ENCODE data around the gene PCDHB7.
"Not testable (repeated sequence)": the region's sequence is repeated elsewhere in the genome, so short reads cannot be mapped to it uniquely, and the experiment has no call there.

Gene PCDHB7

GRCh38 chr5:141172381-141173204 is at the start of gene PCDHB7:
TSS of gene PCDHB7 (plus strand) at chr5:141172644. CDS start at chr5:141172836, 192 bp downstream.
- no peak for DNase-seq (ENCODE audit: low read depth in 2 of 2)

GRCh38 chr5:141123396-141124135 is 48.9 kb upstream of the PCDHB7 start:
- DNase-seq (ENCODE audit: low read depth in 2 of 2) = not testable (repeated sequence)

GRCh38 chr5:141127305-141127704 is 45.1 kb upstream of the PCDHB7 start:
- DNase-seq (ENCODE audit: low read depth in 2 of 2) = no peak

- DNase-seq (ENCODE audit: low read depth in 2 of 2) = no peak
These were observed 37.3 kb upstream of the PCDHB7 start, which contains the start of gene PCDHB5 for GRCh38 chr5:141135030-141135717. TSS of gene PCDHB5 (plus strand) at chr5:141135206. CDS start at chr5:141135435, 229 bp downstream.

- no peak for DNase-seq (ENCODE audit: low read depth in 2 of 2)
These were observed 36.7 kb upstream of the PCDHB7 start for GRCh38 chr5:141135718-141136266.

- not testable (repeated sequence) for DNase-seq (ENCODE audit: low read depth in 2 of 2)
These were observed 35.1 kb upstream of the PCDHB7 start for GRCh38 chr5:141137346-141137745.

GRCh38 chr5:141149812-141150211 is 22.6 kb upstream of the PCDHB7 start, which contains the start of gene PCDHB6:
TSS of gene PCDHB6 (plus strand) at chr5:141150057. CDS start at chr5:141150258, 201 bp downstream.
- no peak for DNase-seq (ENCODE audit: low read depth in 2 of 2)

GRCh38 chr5:141150224-141150992 is 22.0 kb upstream of the PCDHB7 start:
- DNase-seq (ENCODE audit: low read depth in 2 of 2) = no peak

GRCh38 chr5:141150993-141151325 is 21.5 kb upstream of the PCDHB7 start:
- DNase-seq (ENCODE audit: low read depth in 2 of 2) = no peak

GRCh38 chr5:141151632-141152031 is 20.8 kb upstream of the PCDHB7 start:
- not testable (repeated sequence) for DNase-seq (ENCODE audit: low read depth in 2 of 2)

GRCh38 chr5:141152096-141152495 is 20.3 kb upstream of the PCDHB7 start:
- not testable (repeated sequence) for DNase-seq (ENCODE audit: low read depth in 2 of 2)

- no peak for DNase-seq (ENCODE audit: low read depth in 2 of 2)
These were observed 16.7 kb upstream of the PCDHB7 start for GRCh38 chr5:141155540-141156374.

- DNase-seq (ENCODE audit: low read depth in 2 of 2) = not testable (repeated sequence)
These were observed 15.1 kb upstream of the PCDHB7 start for GRCh38 chr5:141157356-141157755.

- not testable (repeated sequence) for DNase-seq (ENCODE audit: low read depth in 2 of 2)
These were observed 14.5 kb upstream of the PCDHB7 start for GRCh38 chr5:141157901-141158300.

- not testable (repeated sequence) for DNase-seq (ENCODE audit: low read depth in 2 of 2)
These were observed 2.1 kb downstream of the PCDHB7 start for GRCh38 chr5:141174291-141175104.

- no peak for DNase-seq (ENCODE audit: low read depth in 2 of 2)
These were observed 3.5 kb downstream of the PCDHB7 start for GRCh38 chr5:141175933-141176332.

- not testable (repeated sequence) for DNase-seq (ENCODE audit: low read depth in 2 of 2)
These were observed 5.2 kb downstream of the PCDHB7 start, which contains the start of gene PCDHB8 for GRCh38 chr5:141177577-141178191. TSS of gene PCDHB8 (plus strand) at chr5:141177790. CDS start at chr5:141178035, 245 bp downstream.

GRCh38 chr5:141179371-141179770 is 6.9 kb downstream of the PCDHB7 start:
- DNase-seq (ENCODE audit: low read depth in 2 of 2) = not testable (repeated sequence)

GRCh38 chr5:141179876-141180275 is 7.4 kb downstream of the PCDHB7 start:
- DNase-seq (ENCODE audit: low read depth in 2 of 2) = not testable (repeated sequence)
